Measurements from ENCODE around the gene CD244.

GRCh38 chr1:160800645-160801408 is 61.9 kb downstream of the CD244 start:
- TF ChIP-seq POLR2A (IDR thresholded peaks at IDR 0.05; ENCODE audit: low read depth, low read length) (no peak), CTCF (IDR thresholded peaks at IDR 0.05; ENCODE audit: extremely low read depth in 1 of 2, insufficient read depth in 1 of 2, low read depth in 1 of 2, low read length in 2 of 2) (no peak), MYC (IDR thresholded peaks at IDR 0.05; ENCODE audit: low read depth, low read length) (no peak)

All from endothelial cell of umbilical vein (primary cell).